Erythroblast (primary cell): ENCODE results near the gene TWNK.

Source experiments
- DNase-seq, 2 experiments: peaks; one replicate each; lab custom pipeline; 2025; lab: John Stamatoyannopoulos, UW
- GATA1 ChIP-seq: IDR thresholded peaks from 2 replicates; pipeline ENCODE4 v1.6.1; 2011; ENCODE audit warnings: low read depth, mild to moderate bottlenecking, control low read depth, low read length, moderate library complexity
- POLR2A ChIP-seq: IDR thresholded peaks from 2 replicates; pipeline ENCODE4 v1.6.1; 2011; ENCODE audit warnings: mild to moderate bottlenecking, low read length

Gene TWNK

GRCh38 chr10:100980311-100980710 lies 7.0 kb upstream of the TWNK start:
- TF ChIP-seq GATA1 (no peak), POLR2A (no peak)
- no peak for DNase-seq

GRCh38 chr10:100980711-100981110 lies 6.6 kb upstream of the TWNK start:
- TF ChIP-seq GATA1 (no peak), POLR2A (no peak)
- DNase-seq = no peak

DNA sequence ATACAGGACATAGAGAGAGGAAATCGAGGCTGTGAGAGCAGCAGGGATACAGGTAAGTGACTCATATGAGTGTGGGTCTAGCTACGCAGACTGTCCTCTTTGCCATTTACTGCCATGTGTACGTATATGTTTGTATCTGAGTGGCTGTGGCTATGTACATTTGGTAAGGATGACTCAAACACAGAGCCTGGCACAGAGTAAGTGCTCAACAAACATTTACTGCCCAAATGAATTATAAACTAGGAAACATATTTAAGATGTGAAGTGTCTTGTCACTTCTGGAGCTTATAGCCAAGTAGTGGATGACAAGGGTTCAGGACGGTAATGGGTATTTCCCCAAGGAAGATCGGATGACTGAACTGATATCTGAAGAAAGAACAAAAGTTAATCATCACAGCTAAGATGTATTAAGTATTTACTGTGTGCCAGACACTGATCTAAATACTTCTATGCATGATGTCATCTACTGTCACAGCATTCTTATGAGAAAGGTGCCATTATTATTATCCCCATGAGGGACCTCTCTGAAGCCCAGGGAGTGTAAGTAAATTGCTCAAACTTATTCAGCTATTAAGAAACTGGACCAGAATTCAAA lies 6.1 kb upstream of the TWNK start:
- no peak for TF ChIP-seq GATA1
- no peak for TF ChIP-seq POLR2A
- DNase-seq = no peak

DNA sequence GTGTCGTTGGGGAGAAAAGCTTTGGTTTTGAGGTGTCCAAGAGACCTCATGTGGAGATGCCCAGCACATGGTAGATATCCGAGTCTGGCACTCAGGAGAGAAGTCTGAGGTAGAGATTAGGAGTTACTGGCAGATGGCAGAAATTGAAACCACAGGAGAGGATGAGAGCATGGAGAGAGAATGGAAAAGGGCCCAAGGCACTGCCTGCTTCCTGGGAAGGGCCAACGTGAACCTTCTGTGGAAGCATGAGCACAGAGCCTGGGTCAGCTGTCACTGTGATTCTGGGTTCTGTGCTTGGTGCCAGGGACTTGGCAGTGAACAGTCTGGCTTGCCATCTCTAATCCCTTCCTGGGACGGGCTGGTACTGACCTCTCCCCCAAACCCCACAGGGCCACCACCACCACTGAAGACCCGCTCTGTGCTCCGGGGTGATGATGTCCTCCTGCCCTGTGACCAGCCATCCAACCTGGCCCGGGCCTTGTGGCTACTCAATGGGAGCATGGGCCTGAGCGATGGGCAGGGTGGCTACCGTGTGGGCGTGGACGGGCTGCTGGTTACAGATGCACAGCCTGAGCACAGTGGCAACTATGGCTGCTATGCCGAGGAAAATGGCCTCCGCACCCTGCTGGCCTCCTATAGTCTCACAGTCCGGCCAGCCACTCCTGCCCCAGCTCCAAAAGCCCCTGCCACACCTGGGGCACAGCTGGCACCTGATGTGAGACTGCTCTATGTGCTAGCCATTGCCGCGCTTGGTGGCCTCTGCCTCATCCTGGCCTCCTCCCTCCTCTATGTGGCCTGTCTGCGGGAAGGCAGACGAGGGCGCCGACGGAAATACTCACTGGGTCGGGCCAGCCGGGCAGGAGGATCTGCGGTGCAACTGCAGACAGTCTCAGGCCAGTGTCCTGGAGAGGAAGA lies 4.2 kb upstream of the TWNK start:
- TF ChIP-seq POLR2A = no peak
- TF ChIP-seq GATA1 = no peak
- DNase-seq = no peak

DNA sequence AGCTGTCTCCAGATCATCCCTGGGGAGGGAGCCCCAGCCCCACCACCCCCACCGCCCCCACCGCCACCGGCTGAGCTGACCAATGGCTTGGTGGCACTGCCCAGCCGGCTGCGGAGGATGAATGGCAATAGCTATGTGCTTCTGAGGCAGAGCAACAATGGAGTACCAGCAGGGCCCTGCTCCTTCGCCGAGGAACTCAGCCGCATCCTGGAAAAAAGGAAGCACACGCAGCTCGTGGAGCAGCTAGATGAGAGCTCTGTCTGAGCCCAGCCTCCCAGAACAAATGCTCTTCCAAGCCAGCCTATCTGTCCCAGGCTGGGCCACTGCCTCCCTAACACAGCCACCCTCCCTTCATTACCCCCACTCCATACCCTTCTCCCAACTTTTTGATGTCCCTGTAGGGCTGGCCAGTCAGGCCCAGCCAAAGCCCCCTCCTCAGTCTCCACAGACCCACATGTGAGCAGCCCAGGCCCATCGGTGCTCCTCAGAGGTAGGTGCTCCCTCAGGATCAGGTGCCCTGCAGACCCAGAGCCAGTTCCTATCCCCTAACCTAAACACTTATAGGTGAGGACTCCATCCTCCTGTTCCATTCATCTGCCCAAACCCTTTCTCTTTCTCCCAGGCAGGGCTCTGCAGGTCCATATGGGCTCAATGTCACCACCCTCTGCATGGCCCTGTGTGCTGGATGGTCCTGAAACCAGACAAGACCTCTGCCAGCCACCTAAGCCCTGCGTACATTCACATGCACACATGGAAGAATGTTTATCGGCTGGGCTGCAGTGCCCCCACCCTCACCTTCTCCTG lies 3.3 kb upstream of the TWNK start:
- TF ChIP-seq POLR2A = no peak
- TF ChIP-seq GATA1 = no peak
- no peak for DNase-seq

GRCh38 chr10:100984672-100985177 lies 2.6 kb upstream of the TWNK start:
- no peak for DNase-seq
- TF ChIP-seq POLR2A = no peak
- TF ChIP-seq GATA1 = no peak

GRCh38 chr10:100985336-100985735 lies 2.0 kb upstream of the TWNK start:
- TF ChIP-seq GATA1 (no peak), POLR2A (no peak)
- DNase-seq = no peak

- no peak for TF ChIP-seq GATA1
- TF ChIP-seq POLR2A = no peak
- DNase-seq = no peak
Observed at GRCh38 chr10:100986623-100986951, 756 bp upstream of the TWNK start.

- TF ChIP-seq GATA1 (no peak), POLR2A (peak; percentile 44)
- DNase-seq = no peak
Observed at GRCh38 chr10:100987685-100988049, 324 bp downstream of the TWNK start.

DNA sequence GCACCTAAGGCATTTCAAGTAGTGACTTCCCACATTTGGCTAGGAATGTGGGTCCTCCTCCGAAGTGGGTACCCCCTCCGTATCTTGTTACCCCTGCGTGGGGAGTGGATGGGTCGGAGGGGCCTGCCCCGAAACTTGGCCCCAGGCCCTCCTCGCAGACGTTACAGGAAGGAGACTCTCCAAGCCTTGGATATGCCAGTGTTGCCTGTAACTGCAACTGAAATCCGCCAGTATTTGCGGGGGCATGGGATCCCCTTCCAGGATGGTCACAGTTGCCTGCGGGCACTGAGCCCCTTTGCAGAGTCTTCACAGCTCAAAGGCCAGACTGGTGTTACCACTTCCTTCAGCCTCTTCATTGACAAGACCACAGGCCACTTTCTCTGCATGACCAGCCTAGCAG lies 823 bp downstream of the TWNK start:
- DNase-seq = no peak
- TF ChIP-seq GATA1 (no peak), POLR2A (no peak)

DNA sequence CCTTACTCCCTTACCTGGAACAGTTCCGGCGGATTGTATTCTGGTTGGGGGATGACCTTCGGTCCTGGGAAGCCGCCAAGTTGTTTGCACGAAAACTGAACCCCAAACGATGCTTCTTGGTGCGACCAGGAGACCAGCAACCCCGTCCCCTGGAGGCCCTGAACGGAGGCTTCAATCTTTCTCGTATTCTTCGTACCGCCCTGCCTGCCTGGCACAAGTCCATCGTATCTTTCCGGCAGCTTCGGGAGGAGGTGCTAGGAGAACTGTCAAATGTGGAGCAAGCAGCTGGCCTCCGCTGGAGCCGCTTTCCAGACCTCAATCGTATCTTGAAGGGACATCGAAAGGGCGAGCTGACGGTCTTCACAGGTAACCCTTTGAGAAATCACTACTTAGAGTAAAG lies 1.7 kb downstream of the TWNK start:
- TF ChIP-seq GATA1 (no peak), POLR2A (no peak)
- DNase-seq = no peak

DNA sequence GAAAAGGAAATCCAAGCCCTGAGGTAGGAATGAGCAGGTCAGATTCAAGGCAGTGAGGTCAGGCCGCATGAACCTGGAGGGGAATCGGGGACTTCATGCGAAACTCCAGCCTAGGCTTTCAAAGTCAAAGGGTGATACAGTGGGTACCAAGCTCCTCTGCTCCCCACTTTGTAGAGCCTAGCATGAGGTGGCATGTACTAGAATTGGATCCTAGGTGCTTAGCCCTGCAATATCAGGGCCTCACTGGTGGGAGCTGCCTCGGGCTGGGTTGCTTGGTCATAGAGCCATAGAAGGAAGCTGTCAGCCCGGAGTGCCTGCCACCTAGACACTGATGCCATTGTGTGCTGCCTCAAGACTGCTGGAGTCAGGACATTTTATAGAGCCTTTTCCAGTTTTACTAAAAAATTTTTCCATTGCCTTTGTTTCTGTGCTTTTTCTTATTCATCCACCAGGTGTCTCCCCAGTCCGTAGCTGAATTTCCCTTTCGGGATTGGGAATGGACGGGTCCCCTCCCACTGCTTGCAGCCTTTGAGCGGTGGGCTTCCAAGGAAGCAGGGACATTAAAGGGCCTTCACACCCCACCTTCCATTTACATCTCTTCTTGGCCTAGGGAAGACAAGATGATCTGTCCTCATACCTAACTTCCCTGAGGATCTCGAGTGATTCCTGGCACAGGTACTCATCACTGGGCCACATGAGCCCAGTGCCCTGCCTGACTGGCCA lies 6.8 kb downstream of the TWNK start:
- no peak for TF ChIP-seq POLR2A
- TF ChIP-seq GATA1 = no peak
- DNase-seq = no peak

DNA sequence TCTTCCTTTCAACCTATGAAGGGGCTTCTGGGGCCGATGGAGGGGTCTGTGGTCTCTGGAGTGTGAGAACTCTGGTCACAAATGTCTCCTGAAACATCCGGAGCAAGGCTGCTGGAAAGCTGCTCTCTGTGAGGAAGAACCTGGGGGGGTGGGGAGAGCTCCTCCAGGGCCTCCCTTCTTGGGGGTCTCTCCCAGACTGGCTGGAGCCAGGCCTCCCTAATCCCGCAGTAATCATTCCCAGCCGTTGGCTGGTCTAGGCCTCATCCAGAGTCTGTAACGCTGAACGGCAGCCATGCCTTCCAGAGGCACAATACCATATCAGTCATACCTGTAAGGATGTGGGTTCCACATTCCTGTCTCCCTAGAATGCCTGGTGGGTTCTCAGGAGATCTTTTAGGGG lies 7.8 kb downstream of the TWNK start:
- no peak for DNase-seq
- TF ChIP-seq GATA1 (no peak), POLR2A (no peak)

GRCh38 chr10:100996678-100997359 lies 9.5 kb downstream of the TWNK start:
- peak; percentile 54 to 61 for DNase-seq
- no peak for TF ChIP-seq GATA1
- no peak for TF ChIP-seq POLR2A
